GM23338 (cell line): ENCODE results near the gene WDR33.

ENCODE experiments used
- CREB1 ChIP-seq: fragments of 250-450 bp; sonication (Bioruptor Pico); IDR thresholded peaks from 2 replicates; pipeline ENCODE4 v1.5.0; 2020; ENCODE audit warnings: low read depth, mild to moderate bottlenecking, moderate library complexity
- ETS1 ChIP-seq: IDR thresholded peaks from 2 replicates; pipeline ENCODE4 v1.6.1; 2016; ENCODE audit warnings: antibody characterized with exemption
- EZH2 ChIP-seq: fragments of 200-600 bp; sonication (generic); IDR thresholded peaks from one replicate; pipeline ENCODE4 v1.8.0; 2017; ENCODE audit warnings: antibody characterized with exemption, mild to moderate bottlenecking, low read depth; ENCODE audit not compliant: unreplicated experiment
- EZH2phosphoT487 ChIP-seq: fragments of 200-600 bp; sonication (generic); IDR thresholded peaks from one replicate; pipeline ENCODE4 v1.8.1; 2018; ENCODE audit warnings: antibody characterized with exemption; ENCODE audit not compliant: unreplicated experiment
- NANOG ChIP-seq: IDR thresholded peaks from 2 replicates; pipeline ENCODE4 v1.6.1; 2016; ENCODE audit warnings: antibody characterized with exemption, borderline replicate concordance
- POLR2AphosphoS5 ChIP-seq: IDR thresholded peaks from 2 replicates; pipeline ENCODE4 v1.6.1; 2016; ENCODE audit warnings: antibody characterized with exemption, low read depth
- REST ChIP-seq: IDR thresholded peaks from one replicate; pipeline ENCODE4 v1.6.1; 2018; ENCODE audit warnings: antibody characterized with exemption; ENCODE audit not compliant: unreplicated experiment
- STAT1 ChIP-seq: IDR thresholded peaks from one replicate; pipeline ENCODE4 v1.6.1; 2016; ENCODE audit warnings: antibody characterized with exemption; ENCODE audit not compliant: unreplicated experiment
- ZNF331 ChIP-seq: fragments of 250-450 bp; sonication (Bioruptor Pico); IDR thresholded peaks from 2 replicates; pipeline ENCODE4 v1.5.0; 2020; ENCODE audit warnings: low read depth, mild to moderate bottlenecking, moderate library complexity
- TF ChIP-seq, protein P1 (sequence below), 2 experiments: fragments of 200-600 bp in 1 of 2; sonication (generic) in 1 of 2; conservative IDR thresholded peaks; 2 replicates each; pipeline versions ENCODE4 v1.5.1 to v1.6.1; 2016 to 2017; ENCODE audit warnings: antibody characterized with exemption in 2 of 2, low read depth in 2 of 2, mild to moderate bottlenecking in 2 of 2, moderate library complexity in 1 of 2

GRCh38 chr2:127826047-127826446 is 15.1 kb upstream of the WDR33 start:
- TF ChIP-seq, protein P1, sequence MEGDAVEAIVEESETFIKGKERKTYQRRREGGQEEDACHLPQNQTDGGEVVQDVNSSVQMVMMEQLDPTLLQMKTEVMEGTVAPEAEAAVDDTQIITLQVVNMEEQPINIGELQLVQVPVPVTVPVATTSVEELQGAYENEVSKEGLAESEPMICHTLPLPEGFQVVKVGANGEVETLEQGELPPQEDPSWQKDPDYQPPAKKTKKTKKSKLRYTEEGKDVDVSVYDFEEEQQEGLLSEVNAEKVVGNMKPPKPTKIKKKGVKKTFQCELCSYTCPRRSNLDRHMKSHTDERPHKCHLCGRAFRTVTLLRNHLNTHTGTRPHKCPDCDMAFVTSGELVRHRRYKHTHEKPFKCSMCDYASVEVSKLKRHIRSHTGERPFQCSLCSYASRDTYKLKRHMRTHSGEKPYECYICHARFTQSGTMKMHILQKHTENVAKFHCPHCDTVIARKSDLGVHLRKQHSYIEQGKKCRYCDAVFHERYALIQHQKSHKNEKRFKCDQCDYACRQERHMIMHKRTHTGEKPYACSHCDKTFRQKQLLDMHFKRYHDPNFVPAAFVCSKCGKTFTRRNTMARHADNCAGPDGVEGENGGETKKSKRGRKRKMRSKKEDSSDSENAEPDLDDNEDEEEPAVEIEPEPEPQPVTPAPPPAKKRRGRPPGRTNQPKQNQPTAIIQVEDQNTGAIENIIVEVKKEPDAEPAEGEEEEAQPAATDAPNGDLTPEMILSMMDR (conservative IDR thresholded peaks at IDR 0.05; ENCODE audit: low read depth in 2 of 2), result no peak
- no peak for TF ChIP-seq POLR2AphosphoS5
- no peak for TF ChIP-seq CREB1 (CRISPR knock-in tag)
- no peak for TF ChIP-seq EZH2
- no peak for TF ChIP-seq EZH2phosphoT487
- no peak for TF ChIP-seq REST
- TF ChIP-seq STAT1, result no peak
- TF ChIP-seq NANOG, result no peak
- no peak for TF ChIP-seq ZNF331 (CRISPR knock-in tag)
- TF ChIP-seq ETS1, result no peak
